GM12892 (cell line): Measurements from ENCODE around the gene COX11.

Experiments
- POLR2A ChIP-seq: IDR thresholded peaks from 2 replicates; pipeline ENCODE4 v1.6.1; 2011; ENCODE audit warnings: low read depth, low read length, control low read depth
- POLR2AphosphoS5 ChIP-seq: IDR thresholded peaks from 2 replicates; pipeline ENCODE4 v1.6.1; 2011; ENCODE audit warnings: low read depth, low read length, control low read depth
- TAF1 ChIP-seq: IDR thresholded peaks from 2 replicates; pipeline ENCODE4 v1.6.1; 2011; ENCODE audit warnings: low read depth, mild to moderate bottlenecking, control low read depth, low read length, borderline replicate concordance

GRCh38 chr17:54983260-54983659, 14.8 kb upstream of the COX11 start:
- TF ChIP-seq POLR2AphosphoS5 (no peak), POLR2A (no peak), TAF1 (no peak)
